Measurements from ENCODE around the gene KATNAL2.
"Not testable (repeated sequence)": the region's sequence is repeated elsewhere in the genome, so short reads cannot be mapped to it uniquely, and the experiment has no call there.

KATNAL2 gene

GRCh38 chr18:46939337-46939963 lies 22.0 kb downstream of the KATNAL2 start:
- H3K9ac ChIP-seq (ENCODE audit: low read length in 2 of 2) = no peak overlapping the region
- H3K27me3 ChIP-seq (ENCODE audit: control insufficient read depth in 1 of 2, insufficient read depth in 2 of 2, low read length in 2 of 2) = no peaks in the 10 kb centered on the region
- H3K4me3 ChIP-seq (ENCODE audit: low read length in 2 of 2) = no peak overlapping the region
- H3K9me3 ChIP-seq (ENCODE audit: control insufficient read depth in 2 of 2, low read length in 2 of 2) = no peaks in the 10 kb centered on the region
- H3K36me3 ChIP-seq (ENCODE audit: control insufficient read depth in 2 of 2, insufficient read depth in 2 of 2, low read length in 2 of 2) = no peaks in the 10 kb centered on the region
- H3K4me1 ChIP-seq (ENCODE audit: control insufficient read depth, insufficient read depth, low read length) = no peaks in the 10 kb centered on the region
- H3K27ac ChIP-seq (ENCODE audit: low read length) = no peak overlapping the region

- no peaks in the 10 kb centered on the region for H3K27me3 ChIP-seq (ENCODE audit: control insufficient read depth in 1 of 2, insufficient read depth in 2 of 2, low read length in 2 of 2)
- H3K36me3 ChIP-seq (ENCODE audit: control insufficient read depth in 2 of 2, insufficient read depth in 2 of 2, low read length in 2 of 2) = no peaks in the 10 kb centered on the region
- H3K9ac ChIP-seq (ENCODE audit: low read length in 2 of 2) = no peak overlapping the region
- H3K4me3 ChIP-seq (ENCODE audit: low read length in 2 of 2) = no peak overlapping the region
- H3K27ac ChIP-seq (ENCODE audit: low read length) = no peak overlapping the region
- no peaks in the 10 kb centered on the region for H3K9me3 ChIP-seq (ENCODE audit: control insufficient read depth in 2 of 2, low read length in 2 of 2)
- H3K4me1 ChIP-seq (ENCODE audit: control insufficient read depth, insufficient read depth, low read length) = no peaks in the 10 kb centered on the region
Measured at GRCh38 chr18:46939998-46940571, 22.7 kb downstream of the KATNAL2 start.

- Histone ChIP-seq H3K27me3 (ENCODE audit: control insufficient read depth in 1 of 2, insufficient read depth in 2 of 2, low read length in 2 of 2) (peaks cover 3 to 5% of the 10 kb centered on the region in 2 donors), H3K9me3 (ENCODE audit: control insufficient read depth in 2 of 2, low read length in 2 of 2) (no peaks in the 10 kb centered on the region), H3K4me1 (ENCODE audit: control insufficient read depth, insufficient read depth, low read length) (no peaks in the 10 kb centered on the region), H3K27ac (ENCODE audit: low read length) (no peak overlapping the region), H3K36me3 (ENCODE audit: control insufficient read depth in 2 of 2, insufficient read depth in 2 of 2, low read length in 2 of 2) (no peaks in the 10 kb centered on the region), H3K4me3 (ENCODE audit: low read length in 2 of 2) (no peak overlapping the region), H3K9ac (ENCODE audit: low read length in 2 of 2) (no peak overlapping the region)
Measured at GRCh38 chr18:46942646-46943045, 25.2 kb downstream of the KATNAL2 start.

GRCh38 chr18:46946656-46947282 lies 29.4 kb downstream of the KATNAL2 start:
- H3K4me3 ChIP-seq (ENCODE audit: low read length in 2 of 2) = peak overlapping the region; percentile 59 to 80
- no peak overlapping the region for H3K27ac ChIP-seq (ENCODE audit: low read length)
- H3K4me1 ChIP-seq (ENCODE audit: control insufficient read depth, insufficient read depth, low read length) = no peaks in the 10 kb centered on the region
- H3K36me3 ChIP-seq (ENCODE audit: control insufficient read depth in 2 of 2, insufficient read depth in 2 of 2, low read length in 2 of 2) = no peaks in the 10 kb centered on the region
- H3K9me3 ChIP-seq (ENCODE audit: control insufficient read depth in 2 of 2, low read length in 2 of 2) = no peaks in the 10 kb centered on the region
- peak overlapping the region; percentile 1 to 21 for H3K9ac ChIP-seq (ENCODE audit: low read length in 2 of 2)
- H3K27me3 ChIP-seq (ENCODE audit: control insufficient read depth in 1 of 2, insufficient read depth in 2 of 2, low read length in 2 of 2) = peaks cover 3 to 5% of the 10 kb centered on the region in 2 donors

GRCh38 chr18:46950064-46950656 lies 32.8 kb downstream of the KATNAL2 start:
- no peaks in the 10 kb centered on the region for H3K9me3 ChIP-seq (ENCODE audit: control insufficient read depth in 2 of 2, low read length in 2 of 2)
- H3K9ac ChIP-seq (ENCODE audit: low read length in 2 of 2) = no peak overlapping the region
- H3K4me3 ChIP-seq (ENCODE audit: low read length in 2 of 2) = no peak overlapping the region
- H3K27me3 ChIP-seq (ENCODE audit: control insufficient read depth in 1 of 2, insufficient read depth in 2 of 2, low read length in 2 of 2) = peaks cover 3 to 5% of the 10 kb centered on the region in 2 donors
- H3K36me3 ChIP-seq (ENCODE audit: control insufficient read depth in 2 of 2, insufficient read depth in 2 of 2, low read length in 2 of 2) = no peaks in the 10 kb centered on the region
- H3K4me1 ChIP-seq (ENCODE audit: control insufficient read depth, insufficient read depth, low read length) = no peaks in the 10 kb centered on the region
- H3K27ac ChIP-seq (ENCODE audit: low read length) = no peak overlapping the region

- Histone ChIP-seq H3K9me3 (ENCODE audit: control insufficient read depth in 2 of 2, low read length in 2 of 2) (no peaks in the 10 kb centered on the region), H3K4me1 (ENCODE audit: control insufficient read depth, insufficient read depth, low read length) (no peaks in the 10 kb centered on the region), H3K27ac (ENCODE audit: low read length) (no peak overlapping the region), H3K36me3 (ENCODE audit: control insufficient read depth in 2 of 2, insufficient read depth in 2 of 2, low read length in 2 of 2) (no peaks in the 10 kb centered on the region), H3K4me3 (ENCODE audit: low read length in 2 of 2) (no peak overlapping the region), H3K27me3 (ENCODE audit: control insufficient read depth in 1 of 2, insufficient read depth in 2 of 2, low read length in 2 of 2) (no peaks in the 10 kb centered on the region), H3K9ac (ENCODE audit: low read length in 2 of 2) (no peak overlapping the region)
Measured at GRCh38 chr18:46953195-46953594, 35.8 kb downstream of the KATNAL2 start.

GRCh38 chr18:46958209-46958608 lies 40.8 kb downstream of the KATNAL2 start:
- H3K9me3 ChIP-seq (ENCODE audit: control insufficient read depth in 2 of 2, low read length in 2 of 2) = no peaks in the 10 kb centered on the region
- H3K9ac ChIP-seq (ENCODE audit: low read length in 2 of 2) = no peak overlapping the region
- H3K27ac ChIP-seq (ENCODE audit: low read length) = no peak overlapping the region
- no peaks in the 10 kb centered on the region for H3K27me3 ChIP-seq (ENCODE audit: control insufficient read depth in 1 of 2, insufficient read depth in 2 of 2, low read length in 2 of 2)
- no peak overlapping the region for H3K4me3 ChIP-seq (ENCODE audit: low read length in 2 of 2)
- H3K36me3 ChIP-seq (ENCODE audit: control insufficient read depth in 2 of 2, insufficient read depth in 2 of 2, low read length in 2 of 2) = no peaks in the 10 kb centered on the region
- no peaks in the 10 kb centered on the region for H3K4me1 ChIP-seq (ENCODE audit: control insufficient read depth, insufficient read depth, low read length)

- not testable (repeated sequence) for H3K9me3 ChIP-seq (ENCODE audit: control insufficient read depth in 2 of 2, low read length in 2 of 2); H3K36me3 ChIP-seq (ENCODE audit: control insufficient read depth in 2 of 2, insufficient read depth in 2 of 2, low read length in 2 of 2); H3K9ac ChIP-seq (ENCODE audit: low read length in 2 of 2); H3K27me3 ChIP-seq (ENCODE audit: control insufficient read depth in 1 of 2, insufficient read depth in 2 of 2, low read length in 2 of 2); H3K27ac ChIP-seq (ENCODE audit: low read length); H3K4me1 ChIP-seq (ENCODE audit: control insufficient read depth, insufficient read depth, low read length); H3K4me3 ChIP-seq (ENCODE audit: low read length in 2 of 2)
Measured at GRCh38 chr18:46963656-46964578, 46.5 kb downstream of the KATNAL2 start.

GRCh38 chr18:46964579-46965293 lies 47.3 kb downstream of the KATNAL2 start:
- H3K4me1 ChIP-seq (ENCODE audit: control insufficient read depth, insufficient read depth, low read length); H3K9me3 ChIP-seq (ENCODE audit: control insufficient read depth in 2 of 2, low read length in 2 of 2); H3K27me3 ChIP-seq (ENCODE audit: control insufficient read depth in 1 of 2, insufficient read depth in 2 of 2, low read length in 2 of 2); H3K9ac ChIP-seq (ENCODE audit: low read length in 2 of 2); H3K27ac ChIP-seq (ENCODE audit: low read length); H3K36me3 ChIP-seq (ENCODE audit: control insufficient read depth in 2 of 2, insufficient read depth in 2 of 2, low read length in 2 of 2); H3K4me3 ChIP-seq (ENCODE audit: low read length in 2 of 2): not testable (repeated sequence)

GRCh38 chr18:46966266-46966665 lies 48.9 kb downstream of the KATNAL2 start:
- not testable (repeated sequence) for H3K9me3 ChIP-seq (ENCODE audit: control insufficient read depth in 2 of 2, low read length in 2 of 2); H3K4me1 ChIP-seq (ENCODE audit: control insufficient read depth, insufficient read depth, low read length); H3K27me3 ChIP-seq (ENCODE audit: control insufficient read depth in 1 of 2, insufficient read depth in 2 of 2, low read length in 2 of 2); H3K36me3 ChIP-seq (ENCODE audit: control insufficient read depth in 2 of 2, insufficient read depth in 2 of 2, low read length in 2 of 2); H3K9ac ChIP-seq (ENCODE audit: low read length in 2 of 2); H3K4me3 ChIP-seq (ENCODE audit: low read length in 2 of 2); H3K27ac ChIP-seq (ENCODE audit: low read length)
